HEK293T (cell line): ENCODE results near the gene CCDC102A.

Source experiments
- BHLHE40 ChIP-seq: fragments of 450-650 bp; IDR thresholded peaks from 2 replicates; pipeline ENCODE4 v1.6.1; 2016; ENCODE audit warnings: mild to moderate bottlenecking, moderate library complexity, borderline replicate concordance
- CTBP1 ChIP-seq: fragments of 450-650 bp; IDR thresholded peaks from 2 replicates; pipeline ENCODE4 v1.6.1; 2016; ENCODE audit warnings: borderline replicate concordance
- FOXA1 ChIP-seq: fragments of 450-650 bp; IDR thresholded peaks from 2 replicates; pipeline ENCODE4 v1.6.1; 2016; ENCODE audit warnings: mild to moderate bottlenecking
- FOXK2 ChIP-seq: fragments of 450-650 bp; IDR thresholded peaks from 2 replicates; pipeline ENCODE4 v1.6.1; 2016; ENCODE audit warnings: mild to moderate bottlenecking
- FOXM1 ChIP-seq: fragments of 450-650 bp; IDR thresholded peaks from 2 replicates; pipeline ENCODE4 v1.6.1; 2017; ENCODE audit warnings: mild to moderate bottlenecking, borderline replicate concordance
- L3MBTL2 ChIP-seq: fragments of 450-650 bp; conservative IDR thresholded peaks from 2 replicates; pipeline ENCODE4 v1.6.1; 2016; ENCODE audit warnings: mild to moderate bottlenecking
- LEF1 ChIP-seq: fragments of 450-650 bp; IDR thresholded peaks from 2 replicates; pipeline ENCODE4 v1.6.1; 2017; ENCODE audit warnings: mild to moderate bottlenecking, borderline replicate concordance
- NFRKB ChIP-seq: fragments of 450-650 bp; IDR thresholded peaks from 2 replicates; pipeline ENCODE4 v1.6.1; 2016; ENCODE audit warnings: mild to moderate bottlenecking, moderate library complexity
- PKNOX1 ChIP-seq: fragments of 450-650 bp; IDR thresholded peaks from 2 replicates; pipeline ENCODE4 v1.6.1; 2016
- SP1 ChIP-seq: fragments of 450-650 bp; IDR thresholded peaks from 2 replicates; pipeline ENCODE4 v1.6.1; 2017
- TARDBP ChIP-seq: fragments of 450-650 bp; IDR thresholded peaks from 2 replicates; pipeline ENCODE4 v1.6.1; 2016

GRCh38 chr16:57501492-57501891 is 34.9 kb downstream of the CCDC102A start:
- TF ChIP-seq LEF1 (no peak), FOXM1 (no peak), CTBP1 (no peak), TARDBP (no peak), PKNOX1 (no peak), NFRKB (no peak), L3MBTL2 (no peak), BHLHE40 (no peak), FOXK2 (no peak), FOXA1 (no peak), SP1 (no peak)
